ENCODE measurements around the gene LPP. TPM values are rescaled to one million over a fixed set of nuclear protein-coding genes. Genes with fewer than 3 reads are reported as not detected.

LPP gene
- total RNA-seq, 4 donors from 2014 or later: 141 to 248 (median 185) TPM

DNA sequence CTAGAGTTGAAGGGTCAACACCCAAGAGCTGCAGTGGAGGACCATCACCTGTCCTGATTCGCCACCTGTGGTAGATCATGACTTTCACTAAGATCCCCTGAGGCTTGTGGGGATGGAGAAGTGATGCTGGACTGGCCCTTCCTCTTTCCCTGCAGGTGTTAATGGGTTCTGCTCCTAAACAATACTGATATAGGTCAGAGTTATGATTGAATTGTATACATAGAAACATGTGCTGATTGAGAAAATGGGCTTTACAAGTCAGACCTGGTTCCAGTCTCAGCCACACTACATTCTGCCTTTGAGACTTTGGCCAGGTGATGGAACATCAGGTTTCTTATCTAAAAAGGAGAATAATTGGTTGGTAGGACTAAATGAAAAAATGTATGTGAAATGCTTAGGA is 598.9 kb downstream of the LPP start:
- TF ChIP-seq, protein P1, sequence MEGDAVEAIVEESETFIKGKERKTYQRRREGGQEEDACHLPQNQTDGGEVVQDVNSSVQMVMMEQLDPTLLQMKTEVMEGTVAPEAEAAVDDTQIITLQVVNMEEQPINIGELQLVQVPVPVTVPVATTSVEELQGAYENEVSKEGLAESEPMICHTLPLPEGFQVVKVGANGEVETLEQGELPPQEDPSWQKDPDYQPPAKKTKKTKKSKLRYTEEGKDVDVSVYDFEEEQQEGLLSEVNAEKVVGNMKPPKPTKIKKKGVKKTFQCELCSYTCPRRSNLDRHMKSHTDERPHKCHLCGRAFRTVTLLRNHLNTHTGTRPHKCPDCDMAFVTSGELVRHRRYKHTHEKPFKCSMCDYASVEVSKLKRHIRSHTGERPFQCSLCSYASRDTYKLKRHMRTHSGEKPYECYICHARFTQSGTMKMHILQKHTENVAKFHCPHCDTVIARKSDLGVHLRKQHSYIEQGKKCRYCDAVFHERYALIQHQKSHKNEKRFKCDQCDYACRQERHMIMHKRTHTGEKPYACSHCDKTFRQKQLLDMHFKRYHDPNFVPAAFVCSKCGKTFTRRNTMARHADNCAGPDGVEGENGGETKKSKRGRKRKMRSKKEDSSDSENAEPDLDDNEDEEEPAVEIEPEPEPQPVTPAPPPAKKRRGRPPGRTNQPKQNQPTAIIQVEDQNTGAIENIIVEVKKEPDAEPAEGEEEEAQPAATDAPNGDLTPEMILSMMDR (IDR thresholded peaks at IDR 0.05; ENCODE audit: low read depth): no peak

DNA sequence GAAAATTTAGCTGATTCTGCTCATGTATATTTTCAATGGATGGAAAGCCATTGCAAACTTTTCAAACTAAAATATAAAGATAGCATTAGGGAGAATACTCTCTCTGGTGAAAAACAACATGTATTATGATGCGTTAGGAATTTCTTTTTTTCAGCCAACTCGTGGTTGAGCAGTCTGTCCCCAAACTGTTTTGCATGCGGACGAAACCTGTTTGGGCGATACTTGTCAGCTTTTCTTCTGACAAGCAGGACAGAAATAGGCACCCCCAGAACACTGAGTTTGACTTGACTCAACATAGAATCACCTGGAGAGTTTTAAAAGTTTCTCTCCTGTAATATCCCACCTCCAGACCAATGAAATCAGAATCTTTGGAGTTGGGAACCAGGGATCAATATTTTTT is 600.3 kb downstream of the LPP start:
- TF ChIP-seq, protein P1 (IDR thresholded peaks at IDR 0.05; ENCODE audit: low read depth): no peak

DNA sequence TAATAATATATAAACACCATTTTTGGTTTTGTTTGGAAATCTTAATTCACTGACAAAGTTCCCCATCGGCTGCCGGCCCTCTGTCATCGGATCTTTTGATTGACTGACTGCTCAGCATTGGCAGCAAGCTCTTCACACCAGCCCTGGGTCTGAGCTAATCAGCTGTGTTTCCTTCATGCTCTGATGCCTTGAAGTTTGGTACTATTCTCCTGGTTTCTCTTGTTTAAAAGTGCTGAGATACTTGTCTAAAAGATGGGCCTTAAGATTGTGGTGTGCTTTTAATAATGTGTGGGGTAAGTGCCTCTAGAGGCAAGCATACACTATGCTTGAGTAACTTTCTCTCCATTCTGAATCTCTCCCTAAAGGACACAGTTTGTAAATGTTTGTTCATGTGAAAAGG is 602.3 kb downstream of the LPP start:
- TF ChIP-seq, protein P1 (IDR thresholded peaks at IDR 0.05; ENCODE audit: low read depth): no peak

DNA sequence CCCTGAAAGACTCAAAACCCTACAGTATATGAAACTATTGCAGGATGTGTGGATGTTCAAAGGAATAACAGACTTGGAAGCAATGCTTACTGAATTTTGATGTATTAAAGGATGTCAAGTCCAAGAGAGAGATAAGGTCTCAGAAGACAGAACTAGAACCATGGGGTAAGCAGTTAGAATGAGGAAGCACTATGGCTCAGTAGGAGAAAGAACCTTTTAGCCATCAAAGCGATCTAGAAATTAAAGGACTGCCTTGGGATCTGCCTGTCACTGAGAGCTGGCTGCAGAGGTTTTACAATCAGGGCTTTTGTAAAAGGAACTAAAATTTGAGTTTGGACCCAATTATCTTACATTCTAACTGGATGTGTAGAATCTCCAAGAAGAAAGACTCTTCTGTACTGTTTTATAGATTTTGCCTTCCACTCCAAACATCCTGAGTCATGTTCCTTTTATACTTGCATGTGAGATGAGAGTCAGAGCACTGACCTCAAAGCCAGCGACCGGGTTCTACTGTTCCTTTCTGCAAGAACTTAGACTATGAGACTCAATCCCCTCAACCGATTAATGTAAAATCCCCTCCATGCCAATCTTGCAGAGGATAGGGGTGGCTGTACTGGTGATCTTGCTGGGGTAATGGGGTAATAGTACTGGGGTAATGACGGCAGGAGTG is 605.5 kb downstream of the LPP start:
- TF ChIP-seq, protein P1 (IDR thresholded peaks at IDR 0.05; ENCODE audit: low read depth): no peak

DNA sequence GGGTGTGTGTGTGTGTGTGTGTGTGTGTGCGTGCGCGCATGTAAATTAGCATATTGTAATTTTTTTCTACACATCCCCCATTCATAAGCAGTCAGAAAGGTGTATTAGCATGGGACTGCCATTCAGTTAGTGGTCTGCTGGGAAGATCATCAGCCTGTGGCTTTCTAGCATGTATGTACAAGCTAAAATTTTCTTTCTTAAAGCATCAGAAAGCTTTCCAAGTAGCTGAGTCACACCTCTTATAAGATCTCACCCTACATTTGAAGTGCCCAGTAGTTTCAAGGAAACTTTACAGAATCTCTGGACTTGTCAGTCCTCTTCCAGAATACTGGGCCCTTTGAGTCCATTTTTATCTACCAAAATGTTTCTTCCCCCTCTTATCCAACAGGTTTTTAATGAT is 606.5 kb downstream of the LPP start:
- TF ChIP-seq, protein P1 (IDR thresholded peaks at IDR 0.05; ENCODE audit: low read depth): no peak

DNA sequence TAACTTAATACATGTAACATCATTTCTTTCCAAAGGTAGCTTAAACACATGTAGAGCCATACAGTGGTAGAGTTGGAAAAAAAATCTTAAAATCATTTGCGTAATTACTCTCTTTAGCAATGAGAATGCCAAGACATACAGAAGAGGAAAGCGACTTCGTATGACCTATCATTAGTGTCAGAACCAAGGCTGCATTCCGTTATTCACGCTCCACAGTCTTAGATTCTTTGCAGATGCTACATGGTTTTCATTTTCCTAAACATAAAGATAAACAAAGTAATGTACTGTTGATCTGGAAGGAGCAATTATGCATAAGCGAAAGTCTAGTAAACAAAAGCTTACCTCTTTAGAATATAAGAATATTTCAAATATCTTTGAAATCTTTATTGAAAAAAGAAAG is 607.5 kb downstream of the LPP start:
- TF ChIP-seq, protein P1 (IDR thresholded peaks at IDR 0.05; ENCODE audit: low read depth): no peak

DNA sequence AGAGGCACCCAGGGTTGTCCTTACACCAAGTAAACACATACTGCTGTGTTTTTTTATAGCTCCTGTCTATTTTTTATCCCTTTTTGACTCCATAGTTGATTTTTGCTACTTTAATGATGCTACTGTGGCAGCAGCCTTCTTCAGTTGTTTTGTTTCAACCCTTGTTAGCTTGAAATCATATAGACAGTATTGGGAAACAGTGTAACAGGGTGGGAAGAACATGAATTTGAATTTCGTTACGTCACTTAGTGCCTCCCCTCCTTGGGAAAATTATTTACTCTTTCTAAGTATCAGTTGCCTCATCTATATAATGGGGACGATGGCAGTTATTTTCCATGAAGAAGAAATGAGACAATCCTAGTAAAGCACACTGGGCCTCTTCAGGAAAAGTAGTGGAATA is 608.0 kb downstream of the LPP start:
- TF ChIP-seq, protein P1 (IDR thresholded peaks at IDR 0.05; ENCODE audit: low read depth): no peak
